Activated B cell treated with CpG ODN at 0.5 μM for 24 hours (primary cell): ENCODE data around the gene TLL2. TPM values are rescaled to one million over a fixed set of nuclear protein-coding genes. Genes with fewer than 3 reads are reported as not detected.

Experiments
- ATAC-seq: fragments of 200-7000 bp; cut with Tn5 transposase; one replicate; pipeline ENCODE4 v1.10.0; 2021; ENCODE audit warnings: low read depth, mild to moderate bottlenecking, moderate library complexity
- CTCF ChIA-PET: fragments of 350-600 bp; sonication (Branson Sonifier 250); formaldehyde crosslinking; loops from one replicate; lab custom pipeline; 2021; ENCODE audit warnings: antibody characterized with exemption; lab: Charles Lee
- POLR2A ChIA-PET: fragments of 350-600 bp; sonication (Branson Sonifier 250); formaldehyde crosslinking; loops from one replicate; lab custom pipeline; 2021; ENCODE audit warnings: antibody characterized with exemption; lab: Charles Lee
- DNase-seq: peaks from one replicate; pipeline ENCODE4 v3.0.0; 2022
- H3K27ac Mint-ChIP-seq: one replicate; pipeline ENCODE4 v1.8.0; 2020; ENCODE audit warnings: mixed read lengths
- H3K27me3 Mint-ChIP-seq: one replicate; pipeline ENCODE4 v1.8.0; 2021; ENCODE audit warnings: mixed read lengths
- H3K36me3 Mint-ChIP-seq: one replicate; pipeline ENCODE4 v1.8.0; 2021; ENCODE audit warnings: low read depth, mixed read lengths
- H3K4me1 Mint-ChIP-seq: one replicate; pipeline ENCODE4 v1.8.0; 2021; ENCODE audit warnings: mixed read lengths
- H3K4me3 Mint-ChIP-seq: one replicate; pipeline ENCODE4 v1.8.0; 2020; ENCODE audit warnings: mild to moderate bottlenecking, mixed read lengths
- H3K9me3 Mint-ChIP-seq: one replicate; pipeline ENCODE4 v1.8.0; 2020; ENCODE audit warnings: mixed read lengths
- intact Hi-C: fragments of 100-400 bp; cut with micrococcal nuclease; formaldehyde crosslinking; loops from one replicate; pipeline ENCODE4 v1.15.1; 2024
- total RNA-seq: library from RNA; stranded (reverse); gene quantifications from 2 replicates; pipeline ENCODE4 v1.2.3, GENCODE V29; 2022
- TF ChIP-seq, protein P1 (sequence below): fragments of 200-600 bp; IDR thresholded peaks from one replicate; pipeline ENCODE4 v1.8.0; 2022; ENCODE audit warnings: antibody characterized with exemption, mild to moderate bottlenecking

The TLL2 gene
- total RNA-seq, 1 donor from 2014 or later = 1.6 TPM

DNA sequence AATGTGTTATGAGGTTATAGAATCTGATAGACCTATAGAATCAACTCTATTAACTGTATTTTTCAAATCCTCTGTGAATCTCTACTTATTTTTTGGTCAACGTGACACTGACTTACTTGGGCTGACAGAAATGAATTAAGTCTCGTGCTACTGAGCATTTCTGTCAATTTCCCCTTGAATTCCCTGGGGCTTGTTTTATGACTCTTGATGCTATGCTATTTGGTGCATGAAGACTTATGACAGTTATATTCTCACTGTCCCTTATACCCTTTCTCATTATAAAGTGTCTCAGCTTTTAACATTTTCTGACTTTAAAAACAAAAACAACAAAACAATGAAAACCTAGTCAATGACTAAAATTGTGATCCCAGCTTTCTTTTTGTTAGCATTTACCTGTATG, 86.4 kb downstream of the TLL2 start:
- Mint-ChIP-seq H3K27me3 (peaks cover 20% of the 10 kb centered on the region), H3K4me3 (no peak overlapping the region), H3K36me3 (no peaks in the 10 kb centered on the region), H3K4me1 (no peaks in the 10 kb centered on the region), H3K27ac (no peak overlapping the region), H3K9me3 (no peaks in the 10 kb centered on the region)
- ChIA-PET POLR2A (no interaction called here), CTCF (no interaction called here)
- ATAC-seq = no peak
- intact Hi-C loops = no loop called here
- TF ChIP-seq, protein P1, sequence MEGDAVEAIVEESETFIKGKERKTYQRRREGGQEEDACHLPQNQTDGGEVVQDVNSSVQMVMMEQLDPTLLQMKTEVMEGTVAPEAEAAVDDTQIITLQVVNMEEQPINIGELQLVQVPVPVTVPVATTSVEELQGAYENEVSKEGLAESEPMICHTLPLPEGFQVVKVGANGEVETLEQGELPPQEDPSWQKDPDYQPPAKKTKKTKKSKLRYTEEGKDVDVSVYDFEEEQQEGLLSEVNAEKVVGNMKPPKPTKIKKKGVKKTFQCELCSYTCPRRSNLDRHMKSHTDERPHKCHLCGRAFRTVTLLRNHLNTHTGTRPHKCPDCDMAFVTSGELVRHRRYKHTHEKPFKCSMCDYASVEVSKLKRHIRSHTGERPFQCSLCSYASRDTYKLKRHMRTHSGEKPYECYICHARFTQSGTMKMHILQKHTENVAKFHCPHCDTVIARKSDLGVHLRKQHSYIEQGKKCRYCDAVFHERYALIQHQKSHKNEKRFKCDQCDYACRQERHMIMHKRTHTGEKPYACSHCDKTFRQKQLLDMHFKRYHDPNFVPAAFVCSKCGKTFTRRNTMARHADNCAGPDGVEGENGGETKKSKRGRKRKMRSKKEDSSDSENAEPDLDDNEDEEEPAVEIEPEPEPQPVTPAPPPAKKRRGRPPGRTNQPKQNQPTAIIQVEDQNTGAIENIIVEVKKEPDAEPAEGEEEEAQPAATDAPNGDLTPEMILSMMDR = no peak
- DNase-seq = no peak

DNA sequence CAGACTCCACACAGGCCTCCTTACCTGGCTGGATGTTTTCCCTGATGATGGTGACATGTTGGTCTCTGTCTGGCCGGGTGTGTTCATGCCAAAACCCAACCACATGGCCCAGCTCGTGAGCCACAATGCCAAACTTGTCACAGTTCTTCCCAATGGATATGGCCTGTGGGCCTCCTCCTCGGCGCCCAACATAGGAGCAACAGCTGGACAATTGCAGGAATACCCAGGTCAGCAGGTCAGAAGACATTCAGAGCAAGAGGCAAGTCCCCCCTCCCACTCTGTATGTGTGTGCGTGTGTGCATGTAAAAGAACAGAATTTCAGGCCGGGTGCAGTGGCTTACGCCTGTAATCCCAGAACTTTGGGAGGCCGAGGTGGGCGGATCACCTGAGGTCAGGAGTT, 91.2 kb downstream of the TLL2 start:
- Mint-ChIP-seq H3K9me3 (no peaks in the 10 kb centered on the region), H3K27me3 (peaks cover 7% of the 10 kb centered on the region), H3K4me3 (no peak overlapping the region), H3K36me3 (no peaks in the 10 kb centered on the region), H3K4me1 (no peaks in the 10 kb centered on the region), H3K27ac (no peak overlapping the region)
- ChIA-PET POLR2A (interaction anchor here (0.6 kb wide), 1 partner anchor 163 kb away, joined by 4 read pairs; no protein-coding TSS in a partner anchor), CTCF (no interaction called here)
- DNase-seq (no peak), ATAC-seq (no peak)
- intact Hi-C loops = no loop called here
- TF ChIP-seq, protein P1 = no peak

GRCh38 chr10:96421995-96422394, 91.7 kb downstream of the TLL2 start:
- TF ChIP-seq, protein P1 = no peak
- peaks cover 7% of the 10 kb centered on the region for H3K27me3 Mint-ChIP-seq
- no peak overlapping the region for H3K4me3 Mint-ChIP-seq
- no peak for ATAC-seq
- no peak for DNase-seq
- POLR2A ChIA-PET = interaction anchor here (0.6 kb wide), 1 partner anchor 163 kb away, joined by 4 read pairs; no protein-coding TSS in a partner anchor
- H3K9me3 Mint-ChIP-seq = no peaks in the 10 kb centered on the region
- no peak overlapping the region for H3K27ac Mint-ChIP-seq
- intact Hi-C loops = no loop called here
- CTCF ChIA-PET = interaction anchor here (0.6 kb wide), 1 partner anchor 70 kb away, joined by 3 read pairs; no protein-coding TSS in a partner anchor
- H3K4me1 Mint-ChIP-seq = no peaks in the 10 kb centered on the region
- H3K36me3 Mint-ChIP-seq = no peaks in the 10 kb centered on the region

DNA sequence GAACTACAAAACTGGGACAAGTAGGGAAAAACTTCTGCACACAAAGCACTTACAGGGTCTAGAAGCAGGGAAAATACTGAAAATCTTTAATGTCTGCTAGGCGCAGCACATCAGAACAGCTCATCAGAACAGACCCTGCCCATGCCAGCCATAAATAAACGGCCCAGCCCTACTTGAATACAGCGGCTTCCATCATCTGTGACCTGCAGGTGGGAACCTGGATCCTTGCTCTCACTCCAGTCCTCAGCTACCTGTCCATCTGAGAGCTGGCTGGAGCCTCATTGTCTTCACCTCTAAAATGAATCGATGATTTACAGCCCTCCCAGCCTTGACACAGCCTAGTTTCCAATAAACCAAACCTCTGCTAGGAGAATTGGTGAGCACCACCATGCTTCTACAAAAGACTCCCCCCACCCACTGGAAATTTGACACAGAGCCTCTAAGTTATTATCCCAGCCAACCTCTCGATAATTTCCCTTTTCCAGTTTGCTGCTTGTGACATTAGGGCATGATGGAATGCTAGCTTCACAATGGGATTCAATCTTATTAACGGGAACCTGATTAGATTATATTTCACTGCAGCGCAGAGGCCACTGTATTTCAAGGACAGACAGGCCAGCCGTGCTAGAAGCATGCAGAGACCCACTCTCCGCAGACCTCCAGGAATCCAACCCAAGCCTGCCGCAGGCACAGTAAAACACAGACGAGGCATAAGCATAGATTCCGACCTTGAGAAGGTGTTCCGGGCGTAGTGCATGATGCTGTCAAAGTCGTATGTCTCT, 93.3 kb downstream of the TLL2 start:
- H3K36me3 Mint-ChIP-seq = no peaks in the 10 kb centered on the region
- H3K27me3 Mint-ChIP-seq = peaks cover 4% of the 10 kb centered on the region
- ATAC-seq (no peak), DNase-seq (no peak)
- H3K4me1 Mint-ChIP-seq = no peaks in the 10 kb centered on the region
- ChIA-PET CTCF (no interaction called here), POLR2A (no interaction called here)
- H3K4me3 Mint-ChIP-seq = no peak overlapping the region
- H3K27ac Mint-ChIP-seq = no peak overlapping the region
- H3K9me3 Mint-ChIP-seq = no peaks in the 10 kb centered on the region
- TF ChIP-seq, protein P1 = no peak
- intact Hi-C loops = no loop called here

- no peak overlapping the region for H3K27ac Mint-ChIP-seq
- TF ChIP-seq, protein P1 = no peak
- ChIA-PET POLR2A (no interaction called here), CTCF (no interaction called here)
- ATAC-seq (no peak), DNase-seq (no peak)
- H3K27me3 Mint-ChIP-seq = peaks cover 4% of the 10 kb centered on the region
- H3K9me3 Mint-ChIP-seq = no peaks in the 10 kb centered on the region
- no peak overlapping the region for H3K4me3 Mint-ChIP-seq
- H3K36me3 Mint-ChIP-seq = no peaks in the 10 kb centered on the region
- no peaks in the 10 kb centered on the region for H3K4me1 Mint-ChIP-seq
- intact Hi-C loops = no loop called here
Measured at GRCh38 chr10:96419351-96419750, 94.4 kb downstream of the TLL2 start.
